Measurements from ENCODE around the gene MYH15. TPM values are rescaled to one million over a fixed set of nuclear protein-coding genes. Genes with fewer than 3 reads are reported as not detected.

MYH15 gene
- total RNA-seq, 3 donors from 2014 or later = not detected

- no peak for TF ChIP-seq POLR2A (IDR thresholded peaks at IDR 0.05)
- TF ChIP-seq POLR2AphosphoS5 (IDR thresholded peaks at IDR 0.05) = no peak
- TF ChIP-seq CTCF (IDR thresholded peaks at IDR 0.05) = no peak
- Histone ChIP-seq H3K4me3 (no peak overlapping the region), H3K36me3 (no peaks in the 10 kb centered on the region), H3K27ac (no peak overlapping the region), H3K27me3 (no peaks in the 10 kb centered on the region), H3K4me1 (no peaks in the 10 kb centered on the region), H3K9me3 (no peaks in the 10 kb centered on the region)
- no peak for DNase-seq (ENCODE audit: low spot score in 2 of 2)
- intact Hi-C loops (cut with DNase I; ENCODE audit: low total_unique reads) = no loop called here
Measured at GRCh38 chr3:108473711-108474110, 36.7 kb downstream of the MYH15 start.

- no peak for TF ChIP-seq CTCF (IDR thresholded peaks at IDR 0.05)
- no peak for TF ChIP-seq POLR2AphosphoS5 (IDR thresholded peaks at IDR 0.05)
- no peak for TF ChIP-seq POLR2A (IDR thresholded peaks at IDR 0.05)
- Histone ChIP-seq H3K4me3 (no peak overlapping the region), H3K9me3 (no peaks in the 10 kb centered on the region), H3K27me3 (no peaks in the 10 kb centered on the region), H3K36me3 (no peaks in the 10 kb centered on the region), H3K4me1 (no peaks in the 10 kb centered on the region), H3K27ac (no peak overlapping the region)
- DNase-seq (ENCODE audit: low spot score in 2 of 2) = no peak
- intact Hi-C loops (cut with DNase I; ENCODE audit: low total_unique reads) = no loop called here
Measured at GRCh38 chr3:108472001-108472591, 38.3 kb downstream of the MYH15 start.

- no peak for DNase-seq (ENCODE audit: low spot score in 2 of 2)
- TF ChIP-seq POLR2A (IDR thresholded peaks at IDR 0.05) (no peak), CTCF (IDR thresholded peaks at IDR 0.05) (no peak), POLR2AphosphoS5 (IDR thresholded peaks at IDR 0.05) (no peak)
- Histone ChIP-seq H3K27me3 (no peaks in the 10 kb centered on the region), H3K9me3 (no peaks in the 10 kb centered on the region), H3K27ac (no peak overlapping the region), H3K4me3 (no peak overlapping the region), H3K4me1 (no peaks in the 10 kb centered on the region), H3K36me3 (no peaks in the 10 kb centered on the region)
- intact Hi-C loops (cut with DNase I; ENCODE audit: low total_unique reads) = no loop called here
Measured at GRCh38 chr3:108471426-108471825, 39.0 kb downstream of the MYH15 start.

GRCh38 chr3:108469126-108469525 lies 41.3 kb downstream of the MYH15 start:
- Histone ChIP-seq H3K4me1 (no peaks in the 10 kb centered on the region), H3K4me3 (no peak overlapping the region), H3K27me3 (no peaks in the 10 kb centered on the region), H3K27ac (no peak overlapping the region), H3K9me3 (no peaks in the 10 kb centered on the region), H3K36me3 (no peaks in the 10 kb centered on the region)
- intact Hi-C loops (cut with DNase I; ENCODE audit: low total_unique reads) = no loop called here
- no peak for DNase-seq (ENCODE audit: low spot score in 2 of 2)
- TF ChIP-seq POLR2AphosphoS5 (IDR thresholded peaks at IDR 0.05) (no peak), POLR2A (IDR thresholded peaks at IDR 0.05) (no peak)

GRCh38 chr3:108468577-108468976 lies 41.8 kb downstream of the MYH15 start:
- TF ChIP-seq POLR2A (IDR thresholded peaks at IDR 0.05) = no peak
- TF ChIP-seq POLR2AphosphoS5 (IDR thresholded peaks at IDR 0.05) = no peak
- no peak for TF ChIP-seq CTCF (IDR thresholded peaks at IDR 0.05)
- H3K4me3 ChIP-seq = no peak overlapping the region
- H3K4me1 ChIP-seq = no peaks in the 10 kb centered on the region
- H3K9me3 ChIP-seq = no peaks in the 10 kb centered on the region
- intact Hi-C loops (cut with DNase I; ENCODE audit: low total_unique reads) = no loop called here
- no peaks in the 10 kb centered on the region for H3K27me3 ChIP-seq
- no peak for DNase-seq (ENCODE audit: low spot score in 2 of 2)
- no peaks in the 10 kb centered on the region for H3K36me3 ChIP-seq
- H3K27ac ChIP-seq = no peak overlapping the region

- no peak for DNase-seq (ENCODE audit: low spot score in 2 of 2)
- Histone ChIP-seq H3K4me3 (no peak overlapping the region), H3K9me3 (no peaks in the 10 kb centered on the region), H3K36me3 (no peaks in the 10 kb centered on the region), H3K27ac (no peak overlapping the region), H3K27me3 (no peaks in the 10 kb centered on the region), H3K4me1 (no peaks in the 10 kb centered on the region)
- TF ChIP-seq POLR2AphosphoS5 (IDR thresholded peaks at IDR 0.05) (no peak), CTCF (IDR thresholded peaks at IDR 0.05) (no peak), POLR2A (IDR thresholded peaks at IDR 0.05) (no peak)
- intact Hi-C loops (cut with DNase I; ENCODE audit: low total_unique reads) = no loop called here
Measured at GRCh38 chr3:108462899-108463298, 47.5 kb downstream of the MYH15 start.

Data from breast epithelium (tissue), 4 donors.